Activated T-helper 2 cell treated with anti-CD3 and anti-CD28 coated beads, Interferon-gamma antibody, Interleukin-2, Interleukin-4, amounts not matched to agents 10 μg/mL and 5 μg/mL and 100 μg/mL, durations not matched to agents 14 hours and 24 hours and 36 hours (primary cell): ENCODE results near the gene EDEM3. TPM values are rescaled to one million over a fixed set of nuclear protein-coding genes. Genes with fewer than 3 reads are reported as not detected.

ENCODE experiments used
- DNase-seq: peaks from one replicate; pipeline ENCODE4 v3.0.0; 2021; ENCODE audit warnings: low spot score
- H3K27ac Mint-ChIP-seq: one replicate; pipeline ENCODE4 v1.8.0; 2021; ENCODE audit warnings: mixed read lengths
- H3K27me3 Mint-ChIP-seq: one replicate; pipeline ENCODE4 v1.8.0; 2021; ENCODE audit warnings: low read depth, mixed read lengths
- H3K36me3 Mint-ChIP-seq: one replicate; pipeline ENCODE4 v1.8.0; 2021; ENCODE audit warnings: low read depth, mixed read lengths
- H3K4me1 Mint-ChIP-seq: one replicate; pipeline ENCODE4 v1.8.0; 2021; ENCODE audit warnings: low read depth, mixed read lengths
- H3K4me3 Mint-ChIP-seq: one replicate; pipeline ENCODE4 v1.8.0; 2021; ENCODE audit warnings: low read depth, mild to moderate bottlenecking, moderate library complexity, mixed read lengths
- H3K9me3 Mint-ChIP-seq: one replicate; pipeline ENCODE4 v1.8.0; 2021; ENCODE audit warnings: mixed read lengths
- intact Hi-C: fragments of 100-400 bp; cut with micrococcal nuclease; formaldehyde crosslinking; loops from one replicate; pipeline ENCODE4 v1.15.1; 2023
- total RNA-seq: library from RNA; stranded (reverse); gene quantifications from 2 replicates; pipeline ENCODE4 v1.2.3, GENCODE V29; 2022

Gene EDEM3
- total RNA-seq, 1 donor from 2014 or later, result 30.2 TPM

GRCh38 chr1:184761969-184762485, 7.4 kb upstream of the EDEM3 start:
- DNase-seq, result no peak
- Mint-ChIP-seq H3K27ac (no peak overlapping the region), H3K9me3 (no peaks in the 10 kb centered on the region), H3K4me1 (peaks cover 3% of the 10 kb centered on the region), H3K4me3 (no peak overlapping the region), H3K36me3 (no peaks in the 10 kb centered on the region), H3K27me3 (peaks cover 30% of the 10 kb centered on the region)
- intact Hi-C loops, result no loop called here

GRCh38 chr1:184759651-184760050, 5.0 kb upstream of the EDEM3 start:
- intact Hi-C loops, result loop anchor here (5.0 to 10.0 kb wide), 5 partner anchors 33 to 1615 kb away; partner anchors contain the start of genes ARPC5, ODR4, TPR and TSEN15
- DNase-seq, result no peak
- Mint-ChIP-seq H3K27me3 (peaks cover 39% of the 10 kb centered on the region), H3K4me1 (peaks cover 15% of the 10 kb centered on the region), H3K9me3 (no peaks in the 10 kb centered on the region), H3K36me3 (no peaks in the 10 kb centered on the region), H3K4me3 (no peak overlapping the region), H3K27ac (no peak overlapping the region)

- Mint-ChIP-seq H3K27me3 (peaks cover 39% of the 10 kb centered on the region), H3K9me3 (no peaks in the 10 kb centered on the region), H3K27ac (no peak overlapping the region), H3K4me3 (no peak overlapping the region), H3K36me3 (no peaks in the 10 kb centered on the region), H3K4me1 (peaks cover 15% of the 10 kb centered on the region)
- intact Hi-C loops, result loop anchor here (5.0 to 10.0 kb wide), 5 partner anchors 33 to 1616 kb away; partner anchors contain the start of genes ARPC5, ODR4, TPR and TSEN15
- no peak for DNase-seq
Measured at GRCh38 chr1:184759112-184759511, 4.5 kb upstream of the EDEM3 start.

- no peak for DNase-seq
- Mint-ChIP-seq H3K27me3 (peaks cover 31% of the 10 kb centered on the region), H3K9me3 (no peaks in the 10 kb centered on the region), H3K4me1 (peaks cover 23% of the 10 kb centered on the region), H3K27ac (no peak overlapping the region), H3K4me3 (no peak overlapping the region), H3K36me3 (peaks cover 11% of the 10 kb centered on the region)
- intact Hi-C loops, result loop anchor here (5.0 to 10.0 kb wide), 5 partner anchors 34 to 1617 kb away; partner anchors contain the start of genes ARPC5, ODR4, TPR and TSEN15
Measured at GRCh38 chr1:184757891-184758290, 3.2 kb upstream of the EDEM3 start.

GRCh38 chr1:184757406-184757805, 2.7 kb upstream of the EDEM3 start:
- Mint-ChIP-seq H3K9me3 (no peaks in the 10 kb centered on the region), H3K27ac (no peak overlapping the region), H3K27me3 (peaks cover 27% of the 10 kb centered on the region), H3K4me1 (peaks cover 27% of the 10 kb centered on the region), H3K36me3 (peaks cover 15% of the 10 kb centered on the region), H3K4me3 (no peak overlapping the region)
- intact Hi-C loops, result loop anchor here (5.0 to 10.0 kb wide), 5 partner anchors 35 to 1617 kb away; partner anchors contain the start of genes ARPC5, ODR4, TPR and TSEN15
- no peak for DNase-seq

GRCh38 chr1:184755226-184756065, 788 bp upstream of the EDEM3 start:
- H3K4me1 Mint-ChIP-seq, result peaks cover 37% of the 10 kb centered on the region
- intact Hi-C loops, result loop anchor here (1.0 to 10.0 kb wide), 14 partner anchors 37 to 1619 kb away; partner anchors contain the start of genes ARPC5, IVNS1ABP, NIBAN1 and ODR4
- peak overlapping the region; percentile 87 for H3K4me3 Mint-ChIP-seq
- H3K27me3 Mint-ChIP-seq, result peaks cover 22% of the 10 kb centered on the region
- no peaks in the 10 kb centered on the region for H3K9me3 Mint-ChIP-seq
- peak overlapping the region; percentile 79 for H3K27ac Mint-ChIP-seq
- H3K36me3 Mint-ChIP-seq, result peaks cover 15% of the 10 kb centered on the region
- DNase-seq, result peak; percentile 9

- no peaks in the 10 kb centered on the region for H3K9me3 Mint-ChIP-seq
- DNase-seq, result peak; percentile 42
- peaks cover 47% of the 10 kb centered on the region for H3K4me1 Mint-ChIP-seq
- intact Hi-C loops, result loop anchor here (1.0 to 10.0 kb wide), 12 partner anchors 9 to 1621 kb away; partner anchors contain the start of genes ARPC5, IVNS1ABP, NIBAN1 and ODR4
- peak overlapping the region; percentile 79 for H3K27ac Mint-ChIP-seq
- H3K36me3 Mint-ChIP-seq, result peaks cover 15% of the 10 kb centered on the region
- peaks cover 19% of the 10 kb centered on the region for H3K27me3 Mint-ChIP-seq
- H3K4me3 Mint-ChIP-seq, result peak overlapping the region; percentile 87
Measured at GRCh38 chr1:184753608-184754475, 816 bp downstream of the EDEM3 start.

- Mint-ChIP-seq H3K4me3 (peak overlapping the region; percentile 87), H3K9me3 (no peaks in the 10 kb centered on the region)
Measured at GRCh38 chr1:184753117-184753516, 1.5 kb downstream of the EDEM3 start.

GRCh38 chr1:184752656-184753055, 2.0 kb downstream of the EDEM3 start:
- H3K27me3 Mint-ChIP-seq, result peaks cover 15% of the 10 kb centered on the region
- H3K4me1 Mint-ChIP-seq, result peaks cover 49% of the 10 kb centered on the region
- H3K27ac Mint-ChIP-seq, result no peak overlapping the region
- peaks cover 15% of the 10 kb centered on the region for H3K36me3 Mint-ChIP-seq
- DNase-seq, result no peak
- H3K4me3 Mint-ChIP-seq, result peak overlapping the region; percentile 87
- intact Hi-C loops, result loop anchor here (10.0 kb wide), 4 partner anchors 692 to 1622 kb away; partner anchors contain the start of genes ARPC5, ODR4, TPR and TSEN15
- no peaks in the 10 kb centered on the region for H3K9me3 Mint-ChIP-seq

More at GRCh38 chr1:184753117-184753516, 1.5 kb downstream of the EDEM3 start:
- Mint-ChIP-seq H3K27me3 (peaks cover 19% of the 10 kb centered on the region), H3K4me1 (peaks cover 47% of the 10 kb centered on the region), H3K36me3 (peaks cover 15% of the 10 kb centered on the region), H3K27ac (peak overlapping the region; percentile 79)
- no peak for DNase-seq
- intact Hi-C loops, result loop anchor here (10.0 kb wide), 4 partner anchors 692 to 1622 kb away; partner anchors contain the start of genes ARPC5, ODR4, TPR and TSEN15

- Mint-ChIP-seq H3K4me1 (peaks cover 67% of the 10 kb centered on the region), H3K27me3 (no peaks in the 10 kb centered on the region), H3K9me3 (no peaks in the 10 kb centered on the region), H3K4me3 (no peak overlapping the region), H3K27ac (no peak overlapping the region), H3K36me3 (peaks cover 40% of the 10 kb centered on the region)
- intact Hi-C loops, result no loop called here
- no peak for DNase-seq
Measured at GRCh38 chr1:184748740-184749139, 5.9 kb downstream of the EDEM3 start.

GRCh38 chr1:184747089-184747955, 7.3 kb downstream of the EDEM3 start:
- DNase-seq, result no peak
- intact Hi-C loops, result loop anchor here (2.0 kb wide), 1 partner anchor 813 kb away; no protein-coding TSS in a partner anchor

More at GRCh38 chr1:184747089-184747955, 7.3 kb downstream of the EDEM3 start:
- no peaks in the 10 kb centered on the region for H3K27me3 Mint-ChIP-seq
- no peak overlapping the region for H3K4me3 Mint-ChIP-seq
- no peaks in the 10 kb centered on the region for H3K9me3 Mint-ChIP-seq
- peaks cover 65% of the 10 kb centered on the region for H3K4me1 Mint-ChIP-seq
- no peak overlapping the region for H3K27ac Mint-ChIP-seq
- peaks cover 35% of the 10 kb centered on the region for H3K36me3 Mint-ChIP-seq
